ENCODE data around the gene OSMR. TPM values are rescaled to one million over a fixed set of nuclear protein-coding genes. Genes with fewer than 3 reads are reported as not detected.

Gene OSMR
- total RNA-seq, 1 donor from 2014 or later: 0.19 TPM

GRCh38 chr5:38953426-38954012 is 107.7 kb downstream of the OSMR start:
- Mint-ChIP-seq H3K4me1 (ENCODE audit: low read depth) (no peaks in the 10 kb centered on the region), H3K27me3 (no peaks in the 10 kb centered on the region), H3K9me3 (ENCODE audit: low read depth) (no peaks in the 10 kb centered on the region), H3K36me3 (ENCODE audit: insufficient read depth) (peaks cover 21% of the 10 kb centered on the region), H3K4me3 (ENCODE audit: low read depth) (no peak overlapping the region), H3K27ac (no peak overlapping the region)
- no peak for DNase-seq (ENCODE audit: low spot score, unreplicated experiment)
- TF ChIP-seq CTCF (IDR thresholded peaks at IDR 0.05; ENCODE audit: unreplicated experiment): no peak

- no peaks in the 10 kb centered on the region for H3K4me1 Mint-ChIP-seq (ENCODE audit: low read depth)
- no peak overlapping the region for H3K27ac Mint-ChIP-seq
- peaks cover 9% of the 10 kb centered on the region for H3K36me3 Mint-ChIP-seq (ENCODE audit: insufficient read depth)
- H3K9me3 Mint-ChIP-seq (ENCODE audit: low read depth): no peaks in the 10 kb centered on the region
- DNase-seq (ENCODE audit: low spot score, unreplicated experiment): no peak
- H3K4me3 Mint-ChIP-seq (ENCODE audit: low read depth): no peak overlapping the region
- no peaks in the 10 kb centered on the region for H3K27me3 Mint-ChIP-seq
- no peak for TF ChIP-seq CTCF (IDR thresholded peaks at IDR 0.05; ENCODE audit: unreplicated experiment)
Observed at GRCh38 chr5:38961691-38962090, 115.9 kb downstream of the OSMR start.

- Mint-ChIP-seq H3K4me3 (ENCODE audit: low read depth) (no peak overlapping the region), H3K27ac (no peak overlapping the region), H3K4me1 (ENCODE audit: low read depth) (no peaks in the 10 kb centered on the region), H3K36me3 (ENCODE audit: insufficient read depth) (peaks cover 6% of the 10 kb centered on the region), H3K9me3 (ENCODE audit: low read depth) (no peaks in the 10 kb centered on the region), H3K27me3 (no peaks in the 10 kb centered on the region)
- DNase-seq (ENCODE audit: low spot score, unreplicated experiment): no peak
- TF ChIP-seq CTCF (IDR thresholded peaks at IDR 0.05; ENCODE audit: unreplicated experiment): no peak
Observed at GRCh38 chr5:38968665-38969064, 122.9 kb downstream of the OSMR start.

GRCh38 chr5:38978036-38978435 is 132.2 kb downstream of the OSMR start:
- H3K4me1 Mint-ChIP-seq (ENCODE audit: low read depth): no peaks in the 10 kb centered on the region
- H3K9me3 Mint-ChIP-seq (ENCODE audit: low read depth): no peaks in the 10 kb centered on the region
- no peak overlapping the region for H3K4me3 Mint-ChIP-seq (ENCODE audit: low read depth)
- no peaks in the 10 kb centered on the region for H3K27me3 Mint-ChIP-seq
- no peak for TF ChIP-seq CTCF (IDR thresholded peaks at IDR 0.05; ENCODE audit: unreplicated experiment)
- peaks cover 4% of the 10 kb centered on the region for H3K36me3 Mint-ChIP-seq (ENCODE audit: insufficient read depth)
- DNase-seq (ENCODE audit: low spot score, unreplicated experiment): no peak
- no peak overlapping the region for H3K27ac Mint-ChIP-seq

- H3K9me3 Mint-ChIP-seq (ENCODE audit: low read depth): no peaks in the 10 kb centered on the region
- no peaks in the 10 kb centered on the region for H3K4me1 Mint-ChIP-seq (ENCODE audit: low read depth)
- H3K4me3 Mint-ChIP-seq (ENCODE audit: low read depth): no peak overlapping the region
- peaks cover 2% of the 10 kb centered on the region for H3K36me3 Mint-ChIP-seq (ENCODE audit: insufficient read depth)
- H3K27ac Mint-ChIP-seq: no peak overlapping the region
- no peak for TF ChIP-seq CTCF (IDR thresholded peaks at IDR 0.05; ENCODE audit: unreplicated experiment)
- DNase-seq (ENCODE audit: low spot score, unreplicated experiment): no peak
- H3K27me3 Mint-ChIP-seq: no peaks in the 10 kb centered on the region
Observed at GRCh38 chr5:38979535-38979934, 133.7 kb downstream of the OSMR start.

Other genes starting within 250 kb of the OSMR start
- gene RICTOR, start 228.4 kb downstream of the OSMR start, total RNA-seq: 37.1 and 42.2 TPM in 2 replicates

All from progenitor cell of endocrine pancreas (in vitro differentiated cells).